Endothelial cell of umbilical vein (primary cell): ENCODE measurements around the gene NHS.

Experiments
- EZH2 ChIP-seq: IDR thresholded peaks from 2 replicates; pipeline ENCODE4 v1.6.1; 2012; ENCODE audit warnings: borderline replicate concordance, low read depth, mild to moderate bottlenecking, moderate library complexity, low read length, inconsistent platforms; ENCODE audit not compliant: severe bottlenecking
- TF ChIP-seq, protein P1 (sequence below), 2 donors: IDR thresholded peaks; 1 replicate in 1 of 2; 2 replicates in 1 of 2; pipeline ENCODE4 v1.5.1; 2011; ENCODE audit warnings: low read length in 2 of 2, mild to moderate bottlenecking in 2 of 2, moderate library complexity in 2 of 2, control low read depth in 1 of 2, inconsistent platforms in 1 of 2, low read depth in 1 of 2; ENCODE audit not compliant: insufficient read depth in 1 of 2; ENCODE audit errors: extremely low read depth in 1 of 2

DNA sequence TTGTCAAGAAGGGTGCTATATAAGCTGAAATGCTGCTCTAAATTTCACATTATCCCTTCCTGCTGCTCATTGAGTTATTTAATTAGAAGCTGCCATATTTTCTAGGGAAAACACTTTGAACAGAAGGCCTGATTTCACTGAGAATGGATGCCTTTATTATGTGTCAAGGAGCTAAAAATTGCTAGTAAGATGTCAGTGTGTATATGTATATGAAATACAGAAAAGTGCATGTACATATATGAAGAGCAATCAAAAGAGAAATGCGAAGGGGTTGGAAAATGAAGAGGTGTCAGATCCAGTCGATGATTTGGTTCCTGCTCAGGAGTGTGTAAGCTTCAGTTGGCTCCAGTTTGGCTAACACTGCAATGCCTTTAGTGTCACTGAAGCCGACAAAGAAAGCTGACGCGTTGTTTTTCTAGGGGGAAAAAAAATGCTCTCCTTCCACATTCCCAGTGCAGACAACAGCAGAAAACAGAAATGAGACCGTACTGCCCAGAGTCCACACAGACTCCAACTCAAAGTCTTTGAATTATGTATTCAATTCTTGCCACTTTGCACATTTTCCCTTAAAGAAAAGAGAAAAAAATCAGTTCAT is 154.2 kb downstream of the NHS start:
- TF ChIP-seq, protein P1, sequence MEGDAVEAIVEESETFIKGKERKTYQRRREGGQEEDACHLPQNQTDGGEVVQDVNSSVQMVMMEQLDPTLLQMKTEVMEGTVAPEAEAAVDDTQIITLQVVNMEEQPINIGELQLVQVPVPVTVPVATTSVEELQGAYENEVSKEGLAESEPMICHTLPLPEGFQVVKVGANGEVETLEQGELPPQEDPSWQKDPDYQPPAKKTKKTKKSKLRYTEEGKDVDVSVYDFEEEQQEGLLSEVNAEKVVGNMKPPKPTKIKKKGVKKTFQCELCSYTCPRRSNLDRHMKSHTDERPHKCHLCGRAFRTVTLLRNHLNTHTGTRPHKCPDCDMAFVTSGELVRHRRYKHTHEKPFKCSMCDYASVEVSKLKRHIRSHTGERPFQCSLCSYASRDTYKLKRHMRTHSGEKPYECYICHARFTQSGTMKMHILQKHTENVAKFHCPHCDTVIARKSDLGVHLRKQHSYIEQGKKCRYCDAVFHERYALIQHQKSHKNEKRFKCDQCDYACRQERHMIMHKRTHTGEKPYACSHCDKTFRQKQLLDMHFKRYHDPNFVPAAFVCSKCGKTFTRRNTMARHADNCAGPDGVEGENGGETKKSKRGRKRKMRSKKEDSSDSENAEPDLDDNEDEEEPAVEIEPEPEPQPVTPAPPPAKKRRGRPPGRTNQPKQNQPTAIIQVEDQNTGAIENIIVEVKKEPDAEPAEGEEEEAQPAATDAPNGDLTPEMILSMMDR (IDR thresholded peaks at IDR 0.05; ENCODE audit: extremely low read depth in 1 of 2, insufficient read depth in 1 of 2, low read depth in 1 of 2, low read length in 2 of 2): no peak
- no peak for TF ChIP-seq EZH2
